ENCODE data around the gene ACKR3.

The ACKR3 gene

DNA sequence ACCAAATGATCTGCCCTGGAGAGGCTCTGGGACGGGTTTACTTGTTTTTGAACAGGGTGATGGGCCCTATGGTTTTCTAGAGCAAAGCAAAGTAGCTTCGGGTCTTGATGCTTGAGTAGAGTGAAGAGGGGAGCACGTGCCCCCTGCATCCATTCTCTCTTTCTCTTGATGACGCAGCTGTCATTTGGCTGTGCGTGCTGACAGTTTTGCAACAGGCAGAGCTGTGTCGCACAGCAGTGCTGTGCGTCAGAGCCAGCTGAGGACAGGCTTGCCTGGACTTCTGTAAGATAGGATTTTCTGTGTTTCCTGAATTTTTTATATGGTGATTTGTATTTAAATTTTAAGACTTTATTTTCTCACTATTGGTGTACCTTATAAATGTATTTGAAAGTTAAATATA lies 11.9 kb downstream of the ACKR3 start:
- DNase-seq (ENCODE audit: low read depth) = no peak
- no peak overlapping the region for H3K4me3 ChIP-seq (ENCODE audit: low read depth, low read length)
- TF ChIP-seq, protein P1, sequence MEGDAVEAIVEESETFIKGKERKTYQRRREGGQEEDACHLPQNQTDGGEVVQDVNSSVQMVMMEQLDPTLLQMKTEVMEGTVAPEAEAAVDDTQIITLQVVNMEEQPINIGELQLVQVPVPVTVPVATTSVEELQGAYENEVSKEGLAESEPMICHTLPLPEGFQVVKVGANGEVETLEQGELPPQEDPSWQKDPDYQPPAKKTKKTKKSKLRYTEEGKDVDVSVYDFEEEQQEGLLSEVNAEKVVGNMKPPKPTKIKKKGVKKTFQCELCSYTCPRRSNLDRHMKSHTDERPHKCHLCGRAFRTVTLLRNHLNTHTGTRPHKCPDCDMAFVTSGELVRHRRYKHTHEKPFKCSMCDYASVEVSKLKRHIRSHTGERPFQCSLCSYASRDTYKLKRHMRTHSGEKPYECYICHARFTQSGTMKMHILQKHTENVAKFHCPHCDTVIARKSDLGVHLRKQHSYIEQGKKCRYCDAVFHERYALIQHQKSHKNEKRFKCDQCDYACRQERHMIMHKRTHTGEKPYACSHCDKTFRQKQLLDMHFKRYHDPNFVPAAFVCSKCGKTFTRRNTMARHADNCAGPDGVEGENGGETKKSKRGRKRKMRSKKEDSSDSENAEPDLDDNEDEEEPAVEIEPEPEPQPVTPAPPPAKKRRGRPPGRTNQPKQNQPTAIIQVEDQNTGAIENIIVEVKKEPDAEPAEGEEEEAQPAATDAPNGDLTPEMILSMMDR (IDR thresholded peaks at IDR 0.05; ENCODE audit: insufficient read depth, low read depth, low read length, missing control alignments) = no peak

DNA sequence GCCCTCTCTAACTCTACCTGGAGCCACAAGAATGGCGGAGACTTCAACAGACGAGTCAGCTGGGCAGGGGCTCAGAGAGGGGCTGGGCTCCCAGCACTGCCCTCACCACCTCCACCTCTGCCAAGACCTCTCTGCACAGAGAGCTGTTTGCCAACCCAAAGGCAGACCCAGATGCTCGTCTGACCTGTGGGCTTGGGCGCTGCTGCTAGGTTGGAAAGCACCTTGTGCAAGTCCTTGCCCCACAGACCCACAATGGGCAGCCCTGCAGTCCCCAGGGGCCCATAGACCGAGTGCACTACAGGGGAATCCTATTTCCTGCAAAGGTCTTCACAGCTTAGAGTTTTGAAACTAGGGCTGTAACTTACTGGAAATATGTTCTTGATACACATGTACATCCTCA lies 13.3 kb downstream of the ACKR3 start:
- H3K4me3 ChIP-seq (ENCODE audit: low read depth, low read length) = no peak overlapping the region
- peak; percentile 50 for DNase-seq (ENCODE audit: low read depth)
- TF ChIP-seq, protein P1 (IDR thresholded peaks at IDR 0.05; ENCODE audit: insufficient read depth, low read depth, low read length, missing control alignments) = no peak

DNA sequence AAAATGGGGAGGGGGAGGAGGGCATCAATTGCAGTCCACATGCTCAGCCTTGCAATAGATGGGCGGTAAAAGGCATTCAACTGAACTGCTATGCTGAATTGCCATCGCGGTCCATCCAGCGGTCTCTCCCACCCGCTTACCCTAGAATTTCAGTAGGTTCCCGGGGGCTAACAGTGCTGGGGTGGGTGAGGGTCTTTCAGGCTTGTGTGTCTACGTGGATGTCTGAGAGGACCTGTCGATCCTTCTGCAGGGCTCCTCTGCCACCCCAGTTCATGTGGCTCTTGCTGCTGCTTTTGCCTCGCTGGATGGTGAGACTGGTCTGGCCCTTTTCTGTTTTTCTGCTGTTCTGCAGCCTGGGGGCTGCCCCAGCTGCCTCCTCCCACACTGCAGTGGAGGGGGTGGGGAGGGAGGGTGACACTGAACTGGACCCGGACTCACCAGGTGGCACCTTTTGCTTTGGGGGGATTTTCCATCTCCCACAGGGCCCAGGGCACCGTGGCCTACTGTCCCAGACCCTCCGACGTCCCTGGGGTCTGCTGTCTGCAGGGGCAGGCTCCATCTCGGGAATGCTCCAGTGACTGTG lies 14.1 kb downstream of the ACKR3 start:
- no peak for DNase-seq (ENCODE audit: low read depth)
- no peak overlapping the region for H3K4me3 ChIP-seq (ENCODE audit: low read depth, low read length)
- TF ChIP-seq, protein P1 (IDR thresholded peaks at IDR 0.05; ENCODE audit: insufficient read depth, low read depth, low read length, missing control alignments) = no peak

DNA sequence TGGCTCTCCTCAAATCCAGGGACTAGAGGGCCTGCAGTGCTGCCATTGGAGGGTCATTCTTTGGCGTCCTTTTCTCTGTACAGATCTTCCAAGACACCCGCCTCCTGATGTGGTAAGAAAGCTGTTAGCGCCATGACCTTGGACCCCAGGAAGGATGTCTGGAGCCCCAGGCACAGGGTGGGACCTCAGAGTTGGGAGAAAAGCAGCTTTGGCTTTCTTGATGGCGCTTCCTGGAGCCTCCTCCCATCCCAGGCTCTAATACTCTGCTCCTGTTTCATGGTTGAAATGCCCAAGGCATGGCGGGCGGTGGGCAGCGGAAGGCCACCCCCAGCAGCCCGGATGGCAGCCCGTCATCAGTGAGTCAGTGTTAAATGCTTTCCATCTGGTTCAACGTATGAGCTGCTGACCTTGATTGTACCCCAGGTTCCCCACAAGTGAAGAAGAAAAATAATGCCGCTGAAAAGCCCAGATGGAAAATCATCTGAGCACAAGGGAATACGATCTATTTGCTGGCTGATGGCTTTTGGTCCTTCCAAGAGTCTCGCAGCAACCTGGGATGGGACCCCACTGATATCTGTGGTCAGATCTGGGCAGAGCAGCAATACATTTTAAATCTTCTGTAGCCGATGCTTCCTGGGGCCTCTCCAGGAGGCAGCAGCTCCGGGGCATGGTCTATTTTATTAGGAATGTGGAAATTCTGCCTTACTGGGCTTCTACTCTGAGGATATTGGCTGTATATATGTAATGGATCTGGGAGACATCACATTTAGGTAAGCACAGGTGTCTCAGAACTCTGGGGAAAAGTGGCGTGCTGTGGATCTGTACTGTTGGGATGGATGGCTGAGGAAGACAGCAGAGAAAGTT lies 15.1 kb downstream of the ACKR3 start:
- no peak overlapping the region for H3K4me3 ChIP-seq (ENCODE audit: low read depth, low read length)
- DNase-seq (ENCODE audit: low read depth) = no peak
- TF ChIP-seq, protein P1 (IDR thresholded peaks at IDR 0.05; ENCODE audit: insufficient read depth, low read depth, low read length, missing control alignments) = no peak

DNA sequence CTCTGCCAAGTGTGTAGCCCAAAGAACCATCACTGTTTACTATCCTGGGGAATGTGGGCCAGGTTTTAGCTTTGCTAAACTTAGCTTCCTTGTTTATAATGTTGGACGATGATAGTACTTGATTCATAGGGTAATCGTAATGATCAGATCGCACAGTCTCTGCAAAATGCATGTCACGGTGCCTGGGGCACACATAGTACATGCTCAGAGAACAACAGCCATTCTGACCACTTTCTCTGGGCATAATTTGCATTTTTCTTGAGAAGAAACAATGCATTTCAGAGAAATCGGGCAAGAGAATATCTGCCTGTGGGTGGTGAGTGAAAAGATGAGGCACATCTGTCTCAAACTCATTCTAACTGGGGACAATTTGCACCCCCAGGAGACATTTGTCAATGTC lies 16.3 kb downstream of the ACKR3 start:
- TF ChIP-seq, protein P1 (IDR thresholded peaks at IDR 0.05; ENCODE audit: insufficient read depth, low read depth, low read length, missing control alignments) = no peak
- no peak overlapping the region for H3K4me3 ChIP-seq (ENCODE audit: low read depth, low read length)
- no peak for DNase-seq (ENCODE audit: low read depth)

DNA sequence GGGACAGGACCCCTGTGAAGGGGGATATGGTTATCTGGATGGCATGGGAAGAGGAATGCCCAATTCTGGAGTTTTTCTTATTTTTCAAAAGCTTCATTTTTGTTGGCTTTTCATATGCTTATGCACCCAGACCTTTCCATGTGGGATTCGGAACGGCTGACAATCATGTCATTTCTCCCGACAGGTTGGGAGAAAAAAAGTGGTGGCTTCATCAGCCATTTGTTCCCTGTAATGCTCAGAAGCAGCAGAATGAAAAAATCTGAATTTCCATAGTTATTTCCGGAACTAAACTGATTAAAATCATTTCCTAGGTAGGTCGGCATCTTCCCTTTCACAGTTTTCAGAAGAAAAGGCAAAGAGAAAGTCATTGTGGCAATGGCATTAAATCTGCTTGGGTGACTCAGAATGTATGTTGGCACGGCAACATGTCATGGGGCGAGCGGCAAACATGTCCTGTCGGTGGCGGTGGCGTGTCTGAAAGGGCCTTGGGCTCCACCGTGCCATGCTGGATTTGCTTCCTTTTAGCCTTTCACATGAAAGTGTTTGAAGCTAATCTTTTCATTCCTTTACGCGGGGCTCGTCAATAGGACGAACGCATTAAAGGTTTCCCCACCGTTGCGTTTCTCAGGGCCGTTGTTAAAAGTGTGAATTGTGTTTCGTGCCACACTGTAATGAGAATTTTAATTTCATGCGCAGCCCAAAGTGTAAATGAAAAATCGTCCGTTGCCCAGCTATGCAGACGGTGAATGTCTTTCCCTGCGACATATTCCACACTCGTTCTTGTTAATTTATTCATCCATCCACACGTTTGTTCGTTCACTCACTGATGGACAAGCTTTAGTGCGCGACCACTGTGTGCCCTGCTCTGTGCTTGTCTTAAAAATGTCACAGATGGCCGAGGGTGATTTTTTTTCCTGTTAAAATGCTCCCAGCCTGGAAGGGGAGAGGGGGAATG lies 18.5 kb downstream of the ACKR3 start:
- no peak overlapping the region for H3K4me3 ChIP-seq (ENCODE audit: low read depth, low read length)
- no peak for DNase-seq (ENCODE audit: low read depth)
- TF ChIP-seq, protein P1 (IDR thresholded peaks at IDR 0.05; ENCODE audit: insufficient read depth, low read depth, low read length, missing control alignments) = no peak

All from GM12865 (cell line).